HG02981 (cell line): ENCODE data around the gene LRRC17.

Experiments used
- ATAC-seq: cut with Tn5 transposase; IDR thresholded peaks from one replicate; pipeline ENCODE4 v1.9.1; 2021; ENCODE audit warnings: mild to moderate bottlenecking, moderate library complexity; ENCODE audit not compliant: unreplicated experiment

LRRC17 gene, protein sequence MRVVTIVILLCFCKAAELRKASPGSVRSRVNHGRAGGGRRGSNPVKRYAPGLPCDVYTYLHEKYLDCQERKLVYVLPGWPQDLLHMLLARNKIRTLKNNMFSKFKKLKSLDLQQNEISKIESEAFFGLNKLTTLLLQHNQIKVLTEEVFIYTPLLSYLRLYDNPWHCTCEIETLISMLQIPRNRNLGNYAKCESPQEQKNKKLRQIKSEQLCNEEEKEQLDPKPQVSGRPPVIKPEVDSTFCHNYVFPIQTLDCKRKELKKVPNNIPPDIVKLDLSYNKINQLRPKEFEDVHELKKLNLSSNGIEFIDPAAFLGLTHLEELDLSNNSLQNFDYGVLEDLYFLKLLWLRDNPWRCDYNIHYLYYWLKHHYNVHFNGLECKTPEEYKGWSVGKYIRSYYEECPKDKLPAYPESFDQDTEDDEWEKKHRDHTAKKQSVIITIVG

DNA sequence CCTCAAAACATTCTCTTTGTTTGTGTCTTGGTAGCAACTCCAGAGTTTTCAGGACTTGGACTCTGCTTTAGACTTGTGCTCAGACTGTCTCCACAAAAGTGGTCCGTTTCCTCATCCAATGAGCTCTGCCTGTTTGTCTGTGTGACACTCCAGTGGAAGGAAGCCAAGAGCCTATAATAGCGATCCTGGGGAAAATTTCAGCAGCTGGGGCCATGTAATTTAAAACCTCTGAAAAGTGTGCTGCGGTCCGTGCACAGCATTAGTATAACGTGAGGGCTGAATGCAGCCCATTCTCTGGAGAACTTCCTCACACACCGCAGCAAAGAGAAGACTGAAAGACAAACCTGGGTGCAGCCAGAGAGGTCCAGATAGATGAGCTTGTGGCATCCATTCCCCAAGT is at the start of gene LRRC17:
Gene LRRC17, plus strand, starts transcription at position 259 of the 400 bp plus-strand sequence. CDS start 20,914 bp downstream, outside the sequence.
- ATAC-seq: no peak

DNA sequence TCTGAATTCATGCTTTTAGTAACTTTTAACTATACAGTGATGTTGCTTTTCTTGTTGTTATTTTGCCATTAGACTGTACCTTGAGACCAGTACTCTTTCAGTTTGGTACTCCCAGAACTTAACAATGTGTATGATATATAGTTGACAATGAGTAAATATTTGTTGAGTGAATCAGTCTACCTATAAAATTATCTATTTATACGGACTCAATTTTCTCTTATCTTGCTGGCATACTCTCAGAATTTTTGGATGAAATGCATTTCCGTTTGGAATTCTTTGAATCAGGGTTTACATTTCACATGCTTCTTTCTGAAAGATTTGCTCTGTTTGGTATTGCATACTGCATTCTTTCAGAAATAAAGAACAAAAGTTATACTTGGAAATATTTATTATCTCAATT is 47.8 kb upstream of the LRRC17 start:
- ATAC-seq: no peak

DNA sequence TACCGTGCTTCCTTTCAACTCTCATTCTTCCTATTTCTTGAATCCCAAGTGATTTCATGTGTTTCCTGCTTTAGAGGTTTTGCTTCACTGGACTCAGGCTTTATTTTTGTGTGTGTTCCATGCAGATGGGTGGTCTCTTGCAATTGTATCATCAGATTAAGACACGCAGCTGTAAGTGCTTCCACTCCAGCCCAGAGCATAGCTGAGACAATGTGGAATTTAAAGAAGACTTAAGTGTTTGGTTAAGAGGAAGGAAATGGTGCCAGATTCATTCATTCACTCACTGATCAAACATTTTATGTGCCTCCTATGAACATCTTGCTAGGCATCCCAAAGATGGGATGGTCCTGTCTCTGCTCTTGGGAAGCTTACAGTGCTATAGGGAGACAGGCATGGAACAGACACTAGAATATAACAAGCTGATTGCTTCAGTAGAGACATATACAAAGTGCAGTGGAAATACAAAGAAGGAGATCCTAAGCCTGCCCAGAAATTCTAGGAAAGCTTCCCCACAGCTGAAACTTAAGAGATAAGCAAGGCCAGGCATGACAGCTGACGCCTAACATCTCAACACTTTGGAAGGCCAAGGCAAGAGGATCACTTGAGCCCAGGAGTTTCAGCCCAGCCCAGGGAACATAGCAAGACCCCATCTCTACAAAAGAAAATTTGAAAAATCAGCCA is 46.1 kb upstream of the LRRC17 start:
- ATAC-seq: no peak

DNA sequence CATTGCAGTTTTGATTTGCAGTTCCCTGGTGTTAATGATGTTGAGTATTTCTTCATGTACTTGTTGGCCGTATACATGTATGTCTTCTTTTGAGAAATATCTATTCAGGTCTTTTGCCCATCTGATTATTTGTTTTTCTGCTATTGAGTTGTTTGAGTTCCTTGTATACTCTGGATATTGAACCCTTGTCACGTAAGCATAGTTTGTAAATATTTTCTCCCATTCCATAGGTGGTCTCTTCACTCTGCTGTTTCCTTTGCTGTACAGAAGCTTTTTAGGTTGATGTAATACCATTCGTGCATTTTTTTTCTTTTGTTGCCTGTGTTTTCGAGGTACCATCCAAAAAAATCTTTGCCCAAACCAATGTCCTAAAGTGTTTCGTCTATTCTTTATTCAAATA is 43.6 kb upstream of the LRRC17 start:
- ATAC-seq: no peak

DNA sequence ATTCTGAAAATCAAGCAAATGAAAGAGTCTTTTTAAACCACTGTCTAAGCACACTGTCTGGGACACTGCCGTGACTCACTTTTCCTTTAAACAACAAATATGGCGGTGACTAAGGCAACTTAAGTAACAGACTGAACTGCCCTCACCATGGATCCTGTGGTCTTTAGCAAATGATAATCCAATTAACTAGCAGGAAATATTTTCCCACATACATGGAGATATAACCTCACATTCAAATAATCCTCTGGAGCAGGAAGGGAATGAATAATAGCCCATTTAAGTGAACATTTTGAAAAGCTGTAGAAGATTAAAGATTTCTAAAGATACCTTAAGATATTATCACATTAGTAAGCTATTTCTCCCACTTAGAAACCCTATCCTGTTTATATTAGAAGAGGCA is 40.3 kb upstream of the LRRC17 start:
- no peak for ATAC-seq

DNA sequence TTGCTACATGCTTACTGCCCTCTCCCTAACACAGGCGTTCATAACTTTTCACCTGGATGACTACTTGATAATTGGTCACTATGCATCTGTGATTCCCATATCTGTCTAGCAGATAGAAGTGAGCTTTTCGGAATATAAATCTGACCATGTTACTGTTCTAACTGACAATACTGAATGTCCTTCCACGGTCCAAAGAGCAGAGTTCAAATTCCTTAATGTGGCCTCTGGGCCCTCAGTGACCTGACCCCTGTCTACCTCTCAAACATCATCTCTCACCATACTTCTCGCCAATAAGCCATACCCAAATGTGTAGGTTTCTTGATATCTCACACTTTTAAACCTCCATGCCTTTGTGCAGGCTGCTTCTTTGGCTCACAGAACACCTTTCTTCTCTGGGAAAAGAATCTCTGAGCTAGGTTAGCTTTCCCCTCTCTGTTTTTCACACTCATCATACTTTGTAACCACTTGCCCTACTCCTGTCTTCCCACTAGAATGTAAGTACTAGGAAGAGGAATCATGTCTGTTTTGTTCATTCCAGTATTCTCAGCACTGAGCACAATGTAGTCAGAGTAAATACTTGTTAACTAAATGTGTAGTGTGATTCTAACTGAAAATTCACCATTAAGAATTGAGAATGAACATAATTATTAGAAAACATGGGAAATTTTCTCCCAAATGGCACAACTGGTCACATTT is 39.2 kb upstream of the LRRC17 start:
- ATAC-seq: peak; percentile 24

DNA sequence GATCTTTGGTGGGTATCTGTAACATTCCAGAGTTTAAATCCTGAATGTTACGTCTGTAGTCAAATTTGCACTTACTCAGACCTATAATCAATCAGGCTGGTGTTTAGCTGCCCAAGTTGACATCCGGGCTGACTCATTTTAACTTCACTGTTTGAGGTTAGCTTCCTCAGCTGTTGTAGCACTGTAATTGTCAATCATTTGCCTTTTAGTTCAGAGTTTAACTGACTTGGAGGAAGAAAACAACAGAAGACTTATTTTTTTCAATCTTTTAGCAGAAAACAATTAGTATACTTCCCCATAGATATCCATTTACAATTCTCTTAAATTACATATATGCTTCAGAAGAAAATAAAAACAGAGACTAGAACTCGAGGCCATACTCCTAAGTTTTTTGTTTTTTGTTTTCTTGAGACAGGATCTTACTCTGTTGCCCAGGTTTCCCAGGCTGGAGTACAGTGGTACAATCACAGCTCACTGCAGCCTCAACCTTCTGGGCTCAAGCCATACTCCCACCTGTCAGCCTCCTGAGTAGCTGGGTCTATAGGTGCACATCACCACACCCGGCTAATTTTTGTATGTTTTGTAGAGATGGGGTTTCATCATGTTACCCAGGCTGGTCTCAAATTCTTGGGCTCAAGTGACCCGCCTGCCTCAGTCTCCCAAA is 38.5 kb upstream of the LRRC17 start:
- peak; percentile 99 for ATAC-seq

DNA sequence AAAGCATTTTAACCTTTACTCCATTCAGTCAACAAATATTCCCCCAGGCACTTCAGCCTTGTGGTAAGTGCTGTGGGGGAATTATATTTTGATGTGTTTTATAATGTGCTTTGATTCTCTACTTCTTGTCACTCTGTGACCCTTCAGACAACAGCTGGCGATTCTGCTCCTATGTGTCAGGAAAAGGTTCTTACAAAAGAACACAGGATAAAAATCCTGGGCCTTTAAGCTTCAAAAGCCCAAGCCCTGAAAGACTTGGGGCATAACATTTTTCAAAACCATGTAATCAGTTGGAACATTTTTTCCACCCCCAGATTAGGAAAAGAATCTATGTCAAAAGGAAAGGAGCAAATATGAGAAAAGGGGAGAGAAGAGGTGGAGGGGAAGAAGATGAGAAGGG is 37.8 kb upstream of the LRRC17 start:
- no peak for ATAC-seq

DNA sequence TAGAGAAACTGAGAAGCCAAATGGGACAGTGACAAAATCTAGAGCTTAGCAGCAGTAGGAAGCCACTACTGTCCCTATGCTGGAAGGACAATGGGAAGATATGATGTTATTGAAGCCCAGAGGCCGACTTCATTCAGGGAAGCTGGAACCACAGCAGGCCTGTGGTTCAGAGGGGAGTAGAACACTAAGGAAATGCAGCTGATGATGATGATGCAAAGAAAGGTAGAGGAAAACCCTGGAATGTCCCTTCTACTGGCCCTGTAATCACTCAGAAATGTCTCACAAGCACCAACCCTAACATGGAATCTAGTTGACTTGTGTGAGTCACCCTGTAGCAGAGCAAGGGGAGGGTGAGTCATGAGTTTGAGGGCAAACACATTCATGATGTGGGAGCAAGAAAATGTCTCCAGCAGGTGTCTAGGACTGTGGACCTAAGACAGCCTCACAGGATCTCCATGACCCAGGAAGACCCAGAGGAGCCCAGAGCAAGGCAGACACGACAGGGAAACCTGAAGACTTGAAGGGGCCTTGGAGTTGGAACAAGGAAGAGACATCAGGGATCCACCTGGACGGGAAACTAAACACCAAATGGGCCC is 37.0 kb upstream of the LRRC17 start:
- no peak for ATAC-seq

DNA sequence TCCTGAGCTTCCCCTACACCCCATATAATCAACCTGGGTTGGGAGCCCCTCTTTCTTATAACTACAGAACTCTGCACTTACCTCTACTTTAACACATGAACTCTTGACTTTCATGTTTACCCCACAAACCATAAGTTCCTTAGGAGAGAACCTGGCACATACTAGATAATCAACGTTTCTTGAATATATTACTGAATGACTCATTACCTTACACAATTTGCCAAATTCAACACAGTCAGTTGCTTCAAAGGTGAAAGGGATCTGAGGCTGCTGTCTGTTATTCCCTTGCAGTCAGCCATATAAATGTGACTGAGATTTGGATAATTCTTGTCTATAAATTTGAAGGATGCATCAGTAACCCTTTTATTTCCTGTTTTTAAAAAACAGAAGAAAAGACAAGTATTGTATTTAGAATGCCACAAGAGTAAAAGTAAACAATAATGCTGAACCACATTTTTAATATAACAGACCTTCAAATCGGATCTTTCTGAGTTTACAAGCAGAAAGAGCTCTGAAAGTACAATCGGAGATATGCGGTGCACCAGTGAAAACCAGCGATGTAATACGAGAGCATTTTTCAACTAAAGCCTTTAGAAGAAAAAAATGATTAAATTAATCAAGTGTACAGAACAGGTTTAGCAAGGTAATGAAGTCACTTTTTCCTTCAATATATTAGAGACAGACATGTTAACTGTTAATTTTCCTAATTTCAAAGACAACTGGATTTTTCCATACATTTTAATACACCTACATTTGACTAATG is 29.5 kb upstream of the LRRC17 start:
- ATAC-seq: no peak

DNA sequence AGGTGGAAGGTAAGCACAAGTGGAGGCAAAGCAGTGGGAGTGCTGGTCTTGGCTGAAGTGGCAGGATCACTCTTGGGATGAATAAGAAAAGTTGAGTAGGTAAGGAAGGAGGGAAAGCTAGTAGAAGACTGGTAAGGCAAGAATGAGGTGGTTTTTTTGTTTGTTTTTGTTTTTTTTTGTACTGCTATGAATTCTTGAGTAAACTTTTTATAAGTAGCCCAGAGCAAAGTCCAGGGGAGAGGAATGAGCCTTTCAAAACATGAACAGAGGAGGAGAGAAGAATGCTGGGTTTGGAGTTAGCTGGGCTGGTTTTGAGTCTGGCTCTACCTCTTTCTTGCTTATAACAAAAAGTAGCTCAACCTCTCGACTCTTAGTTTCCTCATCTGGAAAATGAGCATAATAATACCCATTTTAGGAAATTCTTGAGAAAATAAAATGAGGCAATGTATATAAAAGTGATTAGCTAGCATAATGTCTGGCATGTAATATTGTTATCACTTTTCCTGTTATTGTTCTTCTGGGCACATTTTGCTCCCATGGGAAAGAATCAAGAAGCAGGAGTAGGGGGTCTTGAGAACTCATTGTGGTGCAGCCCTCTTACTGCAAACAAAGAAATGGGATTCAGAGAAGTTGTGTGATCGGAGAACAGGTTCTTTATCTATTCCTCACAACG is 24.1 kb upstream of the LRRC17 start:
- ATAC-seq: no peak

DNA sequence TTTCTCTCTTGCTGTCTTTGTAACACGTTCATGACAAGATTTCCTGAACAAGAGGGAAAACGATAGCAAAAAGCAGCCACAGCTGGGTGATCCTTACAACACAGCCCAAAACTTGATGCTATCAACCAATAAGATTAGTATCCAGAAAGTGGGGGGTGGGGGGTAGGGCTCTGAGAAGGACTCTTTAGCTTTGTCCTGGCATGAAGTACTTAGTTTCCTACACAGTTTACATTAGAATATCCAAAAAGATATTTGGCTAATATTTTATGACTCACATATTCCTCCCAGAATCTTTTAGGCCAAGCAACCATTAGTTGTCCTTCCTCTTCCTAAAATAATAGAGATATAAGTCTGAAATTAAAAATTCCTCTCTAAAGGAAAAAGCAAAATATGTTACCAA is 22.9 kb upstream of the LRRC17 start:
- ATAC-seq: no peak

DNA sequence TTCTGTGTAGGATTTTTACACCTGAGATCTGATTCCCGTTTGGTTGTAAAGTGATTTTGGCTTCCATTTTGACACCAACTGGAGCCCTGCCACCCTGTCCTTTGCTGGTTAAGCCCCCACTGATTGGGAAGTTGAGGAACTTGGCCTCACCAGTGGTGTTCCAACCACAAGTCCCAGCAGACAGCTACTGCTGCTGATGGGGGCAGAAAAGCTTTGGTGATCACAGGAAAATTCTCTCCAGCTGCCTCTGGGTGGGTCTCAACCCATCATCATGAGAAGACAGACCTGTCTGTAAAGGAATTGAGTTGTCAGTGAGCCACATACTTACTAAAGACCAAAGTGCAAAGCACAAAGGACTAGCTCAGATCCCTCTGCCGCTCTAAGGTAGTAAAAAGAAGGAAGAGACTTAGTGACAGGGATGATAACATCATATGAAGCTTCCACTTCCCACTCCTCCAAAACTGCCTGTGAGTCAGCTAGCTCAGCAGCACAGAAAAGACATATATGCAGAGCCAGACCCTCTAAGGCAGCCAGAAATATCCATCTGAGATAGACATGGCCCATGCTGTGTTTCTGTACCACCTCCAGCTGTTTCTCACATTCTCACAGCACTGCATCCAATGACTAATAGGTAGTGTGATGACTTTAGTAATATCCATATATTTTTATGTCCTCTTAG is 22.4 kb upstream of the LRRC17 start:
- no peak for ATAC-seq

DNA sequence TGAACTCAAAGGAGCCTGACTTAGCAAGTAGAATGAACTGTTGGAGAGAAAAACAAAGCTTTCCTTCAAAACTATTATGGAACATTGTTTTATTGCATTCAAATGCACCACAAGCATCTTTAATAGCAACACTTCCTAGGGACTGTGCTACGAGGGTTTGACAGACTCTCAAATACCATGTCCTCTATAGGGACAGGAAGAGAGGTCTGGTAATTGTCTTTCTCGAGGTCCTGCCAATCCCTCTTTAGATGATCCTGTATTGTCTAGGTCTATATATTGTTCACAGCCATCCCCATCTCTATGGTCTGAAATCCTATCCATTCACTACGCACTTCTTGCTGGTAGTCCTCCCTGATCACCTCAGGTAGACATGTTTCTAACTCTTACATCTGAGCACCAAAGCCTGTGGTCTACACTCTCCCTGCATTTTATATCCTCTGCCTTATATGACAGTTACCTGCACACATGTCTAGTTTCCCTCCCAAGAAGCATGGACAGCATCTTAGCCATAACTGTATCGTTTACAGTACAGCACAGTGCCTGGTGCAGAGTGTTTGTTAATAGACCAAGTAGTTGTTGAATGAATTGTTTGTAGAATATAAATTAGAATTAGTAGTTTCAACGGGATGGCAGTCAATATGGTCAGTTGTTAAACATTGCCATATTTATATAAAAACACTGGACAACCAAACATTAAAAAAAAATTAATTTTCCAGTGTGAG is 21.7 kb upstream of the LRRC17 start:
- ATAC-seq: no peak

DNA sequence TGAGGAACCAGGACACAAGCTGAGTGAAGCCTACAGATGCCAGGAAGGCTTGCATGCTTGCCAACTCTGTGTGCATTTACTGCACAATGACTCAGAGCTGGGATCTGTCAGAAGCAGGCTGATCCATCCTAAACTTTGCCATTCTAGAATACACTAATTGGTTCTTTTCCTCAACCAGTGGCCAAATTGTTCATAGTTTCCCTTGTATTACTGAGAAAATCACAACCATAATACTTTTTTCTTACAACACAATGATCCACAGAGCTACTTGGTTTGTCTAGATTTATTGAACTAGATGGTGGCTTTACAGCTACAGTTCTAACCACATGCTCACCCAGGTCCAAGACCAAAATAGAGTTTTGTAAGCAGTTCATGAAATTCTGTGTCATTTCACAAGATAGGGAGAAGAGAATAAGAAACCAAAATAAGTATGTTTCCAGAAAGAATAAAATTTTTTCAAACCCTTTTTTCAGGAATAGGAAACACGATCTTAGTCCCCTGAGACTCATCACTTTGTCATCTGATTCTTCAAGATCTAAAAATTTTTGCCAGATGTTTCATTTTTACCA is 21.0 kb upstream of the LRRC17 start:
- ATAC-seq: no peak

DNA sequence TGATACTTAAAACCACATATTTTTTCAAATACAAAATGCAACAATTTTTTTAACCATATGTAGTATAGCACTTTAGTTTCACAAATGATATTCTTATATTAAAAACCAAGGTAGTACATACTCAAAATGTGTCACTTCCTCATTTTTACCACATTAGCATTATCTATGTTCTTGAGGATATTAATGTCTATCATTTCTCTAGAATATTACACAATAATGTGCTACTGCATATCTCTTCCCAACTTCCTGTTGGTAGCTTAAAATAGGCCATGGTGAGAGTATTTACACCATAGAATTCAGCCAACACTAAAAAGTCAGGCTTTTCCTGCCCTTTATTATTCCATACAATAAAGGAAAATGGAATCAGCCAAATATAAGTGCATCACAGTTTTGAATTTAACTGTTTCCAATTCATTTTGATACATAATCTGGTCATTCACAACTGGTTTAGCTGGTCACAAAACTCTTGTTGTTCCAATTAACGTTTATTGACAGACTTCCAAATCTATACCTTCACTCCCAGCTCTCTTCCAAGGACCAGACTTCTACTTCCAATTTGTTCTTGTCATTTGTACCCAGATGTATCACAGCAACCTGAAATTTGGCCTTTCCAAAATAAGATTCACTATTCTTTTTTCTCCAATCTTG is 20.0 kb upstream of the LRRC17 start:
- ATAC-seq: peak; percentile 56

DNA sequence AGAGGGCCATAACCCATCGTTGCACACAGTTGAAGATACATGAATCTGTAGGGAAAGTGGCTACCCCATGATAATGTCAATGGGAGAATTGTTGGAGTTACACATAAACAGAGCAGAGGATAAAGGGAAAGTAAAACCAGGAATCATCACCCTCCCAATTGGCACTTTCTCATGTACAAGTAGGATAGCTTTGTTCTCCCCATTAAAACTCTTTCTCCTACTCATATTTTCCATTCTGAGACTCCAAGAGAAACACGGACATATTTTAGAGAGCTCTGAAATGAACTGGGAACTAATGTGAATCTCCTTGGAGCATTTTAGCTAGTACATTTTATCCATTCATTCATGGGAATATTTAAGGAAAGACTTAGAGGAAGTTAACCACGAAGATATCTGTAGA is 17.2 kb upstream of the LRRC17 start:
- ATAC-seq: no peak

DNA sequence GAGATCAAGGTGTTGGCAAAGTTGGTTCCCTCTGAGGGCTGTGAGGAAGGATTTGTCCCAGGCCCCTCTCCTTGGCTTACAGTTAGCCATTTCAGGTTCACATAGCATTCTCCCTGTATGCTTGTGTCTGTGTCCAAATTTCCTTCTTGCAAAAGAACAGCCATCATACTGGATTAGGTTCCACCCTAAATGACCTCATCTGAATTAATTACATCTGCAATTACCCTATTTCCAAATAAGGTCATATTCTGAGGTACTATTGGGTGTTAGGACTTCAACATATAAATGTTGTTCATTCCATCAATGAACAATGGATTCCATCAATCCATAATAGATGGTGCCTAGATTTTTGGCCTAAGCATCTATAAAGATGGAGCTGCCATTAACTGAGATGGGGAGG is 16.2 kb upstream of the LRRC17 start:
- no peak for ATAC-seq
